ENCODE measurements around the gene LDLRAD3.

- TF ChIP-seq, protein P1, sequence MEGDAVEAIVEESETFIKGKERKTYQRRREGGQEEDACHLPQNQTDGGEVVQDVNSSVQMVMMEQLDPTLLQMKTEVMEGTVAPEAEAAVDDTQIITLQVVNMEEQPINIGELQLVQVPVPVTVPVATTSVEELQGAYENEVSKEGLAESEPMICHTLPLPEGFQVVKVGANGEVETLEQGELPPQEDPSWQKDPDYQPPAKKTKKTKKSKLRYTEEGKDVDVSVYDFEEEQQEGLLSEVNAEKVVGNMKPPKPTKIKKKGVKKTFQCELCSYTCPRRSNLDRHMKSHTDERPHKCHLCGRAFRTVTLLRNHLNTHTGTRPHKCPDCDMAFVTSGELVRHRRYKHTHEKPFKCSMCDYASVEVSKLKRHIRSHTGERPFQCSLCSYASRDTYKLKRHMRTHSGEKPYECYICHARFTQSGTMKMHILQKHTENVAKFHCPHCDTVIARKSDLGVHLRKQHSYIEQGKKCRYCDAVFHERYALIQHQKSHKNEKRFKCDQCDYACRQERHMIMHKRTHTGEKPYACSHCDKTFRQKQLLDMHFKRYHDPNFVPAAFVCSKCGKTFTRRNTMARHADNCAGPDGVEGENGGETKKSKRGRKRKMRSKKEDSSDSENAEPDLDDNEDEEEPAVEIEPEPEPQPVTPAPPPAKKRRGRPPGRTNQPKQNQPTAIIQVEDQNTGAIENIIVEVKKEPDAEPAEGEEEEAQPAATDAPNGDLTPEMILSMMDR (IDR thresholded peaks at IDR 0.05): no peak
- TF ChIP-seq POLR2A (IDR thresholded peaks at IDR 0.05): no peak
Observed at GRCh38 chr11:36271794-36272407, 328.0 kb downstream of the LDLRAD3 start.

All from adrenal gland (tissue), 5 donors.